ENCODE data around the gene CHIC2. TPM values are rescaled to one million over a fixed set of nuclear protein-coding genes. Genes with fewer than 3 reads are reported as not detected.
A peak's percentile ranks its signal among the peaks of the same experiment; 100 is the strongest.

Gene CHIC2
- total RNA-seq, 1 donor from 2014 or later = 29.7 TPM

- no peak for DNase-seq (ENCODE audit: low read depth)
Observed at GRCh38 chr4:54093324-54094240, 29.2 kb upstream of the CHIC2 start.

GRCh38 chr4:54092405-54093323, 28.3 kb upstream of the CHIC2 start:
- DNase-seq (ENCODE audit: low read depth) = no peak

- no peak for DNase-seq (ENCODE audit: low read depth)
Observed at GRCh38 chr4:54091637-54092404, 27.4 kb upstream of the CHIC2 start.

GRCh38 chr4:54090804-54091623, 26.6 kb upstream of the CHIC2 start:
- DNase-seq (ENCODE audit: low read depth) = peak; percentile 63

GRCh38 chr4:54090404-54090803, 26.0 kb upstream of the CHIC2 start:
- DNase-seq (ENCODE audit: low read depth) = no peak

GRCh38 chr4:54089875-54090274, 25.5 kb upstream of the CHIC2 start:
- no peak for DNase-seq (ENCODE audit: low read depth)

GRCh38 chr4:54085284-54085683, 20.9 kb upstream of the CHIC2 start:
- peak; percentile 93 for DNase-seq (ENCODE audit: low read depth)

- DNase-seq (ENCODE audit: low read depth) = peak; percentile 99
Observed at GRCh38 chr4:54082168-54082567, 17.8 kb upstream of the CHIC2 start.

GRCh38 chr4:54077812-54078211, 13.4 kb upstream of the CHIC2 start:
- no peak for DNase-seq (ENCODE audit: low read depth)

GRCh38 chr4:54076673-54077072, 12.3 kb upstream of the CHIC2 start:
- peak; percentile 54 for DNase-seq (ENCODE audit: low read depth)

GRCh38 chr4:54074381-54074780, 10.0 kb upstream of the CHIC2 start:
- DNase-seq (ENCODE audit: low read depth) = no peak

- peak; percentile 75 for DNase-seq (ENCODE audit: low read depth)
Observed at GRCh38 chr4:54073271-54073880, 9.0 kb upstream of the CHIC2 start.

- peak; percentile 89 for DNase-seq (ENCODE audit: low read depth)
Observed at GRCh38 chr4:54067166-54067565, 2.8 kb upstream of the CHIC2 start.

GRCh38 chr4:54066718-54067129, 2.3 kb upstream of the CHIC2 start:
- no peak for DNase-seq (ENCODE audit: low read depth)

- no peak for DNase-seq (ENCODE audit: low read depth)
Observed at GRCh38 chr4:54066088-54066415, 1.6 kb upstream of the CHIC2 start.

GRCh38 chr4:54065282-54066087, 1.1 kb upstream of the CHIC2 start:
- DNase-seq (ENCODE audit: low read depth) = no peak

- peak; percentile 9 for DNase-seq (ENCODE audit: low read depth)
Observed at GRCh38 chr4:54063737-54064316, 578 bp downstream of the CHIC2 start.

- peak; percentile 63 for DNase-seq (ENCODE audit: low read depth)
Observed at GRCh38 chr4:54063229-54063628, 1.2 kb downstream of the CHIC2 start.

GRCh38 chr4:54062392-54062791, 2.0 kb downstream of the CHIC2 start:
- peak; percentile 15 for DNase-seq (ENCODE audit: low read depth)

Data from renal cortical epithelial cell (primary cell).